ENCODE data around the gene SPI1.

- TF ChIP-seq CTCF (IDR thresholded peaks at IDR 0.05; ENCODE audit: insufficient read depth, low read length, poor library complexity, severe bottlenecking), result no peak
- no peak for TF ChIP-seq EZH2phosphoT487 (conservative IDR thresholded peaks at IDR 0.05; ENCODE audit: low read length)
These were observed 39.7 kb downstream of the SPI1 start for GRCh38 chr11:47338396-47339241.

All from SU-DHL-6 (cell line).